ENCODE results near the gene DNM2. TPM values are rescaled to one million over a fixed set of nuclear protein-coding genes. Genes with fewer than 3 reads are reported as not detected.

Gene DNM2
- total and polyA plus RNA-seq, 10 of the 15 experiments (the other 5 are each of a cell fraction or from before 2014, with no cell fraction given) = 1.2 to 146 (median 68.9) TPM

GRCh38 chr19:10681658-10682057 is 36.2 kb upstream of the DNM2 start:
- ChIA-PET SMC1A (ENCODE audit: uncharacterized antibody, unreplicated experiment) (no interaction called here), POLR2A (no interaction called here), RAD21 (ENCODE audit: unreplicated experiment) (no interaction called here), CTCF (interaction anchor here (1.0 to 1.3 kb wide), 3 partner anchors 33 to 100 kb away, joined by 3 to 4 read pairs (median 4); no protein-coding TSS in a partner anchor)
- H3K27me3 ChIP-seq (replicated peaks in 1 of 2; ENCODE audit: control insufficient read depth in 2 of 2, insufficient read depth in 2 of 2, low read length in 1 of 2) = no peaks in the 10 kb centered on the region
- no peak overlapping the region for H2AFZ ChIP-seq (ENCODE audit: control insufficient read depth, low read depth, low read length)
- no peak overlapping the region for H3K9ac ChIP-seq (ENCODE audit: control insufficient read depth, insufficient read depth, low read length)
- WGBS (ENCODE audit: insufficient coverage, insufficient replicate concordance, low lambda C conversion rate, missing lambda C conversion rate) = 96% methylated on average over 4 of the region's 4 CpGs
- no peak overlapping the region for H3K4me3 ChIP-seq
- H4K20me1 ChIP-seq (ENCODE audit: control insufficient read depth, insufficient read depth) = peaks cover 2% of the 10 kb centered on the region; the same call in 1 of the 2 replicates
- no peaks in the 10 kb centered on the region for H3K4me1 ChIP-seq (ENCODE audit: control insufficient read depth, insufficient read depth, low read length)
- no peaks in the 10 kb centered on the region for H3K79me2 ChIP-seq (ENCODE audit: control insufficient read depth, insufficient read depth, low read length)
- TF ChIP-seq RAD21 (IDR thresholded peaks at IDR 0.05; ENCODE audit: insufficient read depth, low read depth, low read length) (no peak), POLR2A (IDR thresholded peaks at IDR 0.05; ENCODE audit: low read depth, low read length) (0 out of 2 replicates have a peak, but pooled peaks have one; percentile 17), MYC (IDR thresholded peaks at IDR 0.05; ENCODE audit: insufficient read depth, insufficient read length, insufficient replicate concordance, low read length, severe bottlenecking) (no peak), GATAD2B (conservative IDR thresholded peaks at IDR 0.05; ENCODE audit: low read depth) (no peak)
- ATAC-seq (no peak), FAIRE-seq (no peak), DNase-seq (ENCODE audit: low read depth, low spot score) (no peak)
- no peak overlapping the region for H3K4me2 ChIP-seq (ENCODE audit: control insufficient read depth, insufficient read depth)
- in situ Hi-C loops (cut with MboI) = no loop called here
- intact Hi-C loops (cut with micrococcal nuclease; ENCODE audit: unreplicated experiment) = no loop called here
- H3K36me3 ChIP-seq (ENCODE audit: control insufficient read depth in 2 of 2, insufficient read depth in 2 of 2, low read length in 1 of 2) = peaks cover 67 to 76% of the 10 kb centered on the region in 2 experiments
- no peaks in the 10 kb centered on the region for H3K9me3 ChIP-seq (replicated peaks; ENCODE audit: control insufficient read depth, insufficient read depth, low read length)
- no peak overlapping the region for H3K27ac ChIP-seq (ENCODE audit: control insufficient read depth, insufficient read depth)
- no TSS peak for BruUV-seq (replicated peaks)

GRCh38 chr19:10682397-10683063 is 35.3 kb upstream of the DNM2 start:
- H3K4me3 ChIP-seq = no peak overlapping the region
- no peak for TF ChIP-seq ZNF274 (IDR thresholded peaks at IDR 0.05; ENCODE audit: insufficient read depth, insufficient read length)
- peak; percentile 6; the same call in 1 of the 2 replicates for TF ChIP-seq POLR2AphosphoS5 (IDR thresholded peaks at IDR 0.05; ENCODE audit: low read length)
- TF ChIP-seq MLLT1 (IDR thresholded peaks at IDR 0.05) = no peak
- TF ChIP-seq POLR2A (IDR thresholded peaks at IDR 0.05; ENCODE audit: low read depth, low read length) = peak; percentile 71
- no peak for TF ChIP-seq KLF5 (IDR thresholded peaks at IDR 0.05; ENCODE audit: partially characterized antibody)
- no peak for TF ChIP-seq WRNIP1 (IDR thresholded peaks at IDR 0.05; ENCODE audit: borderline replicate concordance, low read depth, low read length)
- no peak for TF ChIP-seq ZNF207 (IDR thresholded peaks at IDR 0.05; ENCODE audit: borderline replicate concordance)
- TF ChIP-seq TCF3 (IDR thresholded peaks at IDR 0.05; ENCODE audit: borderline replicate concordance, insufficient read depth, low read depth, low read length) = no peak
- TF ChIP-seq YY1 (IDR thresholded peaks at IDR 0.05; ENCODE audit: low read depth, low read length) = no peak
- TF ChIP-seq CTCF (IDR thresholded peaks at IDR 0.05 in 2 of 3, conservative IDR thresholded peaks at IDR 0.05 in 1 of 3; ENCODE audit: control insufficient read depth in 2 of 3, extremely low read depth in 1 of 3, insufficient read depth in 1 of 3, low read depth in 3 of 3, low read length in 3 of 3) = no peak
- no peak for TF ChIP-seq FOXM1 (IDR thresholded peaks at IDR 0.05; ENCODE audit: low read depth, low read length)
- intact Hi-C loops (cut with micrococcal nuclease; ENCODE audit: unreplicated experiment) (no loop called here), in situ Hi-C loops (cut with MboI) (no loop called here)
- H3K79me2 ChIP-seq (ENCODE audit: control insufficient read depth, insufficient read depth, low read length) = no peaks in the 10 kb centered on the region
- ChIA-PET SMC1A (ENCODE audit: uncharacterized antibody, unreplicated experiment) (no interaction called here), POLR2A (no interaction called here), CTCF (interaction anchor here (0.9 to 1.3 kb wide), 3 partner anchors 17 to 101 kb away, joined by 3 to 4 read pairs (median 4); no protein-coding TSS in a partner anchor), RAD21 (ENCODE audit: unreplicated experiment) (no interaction called here)
- BruUV-seq (replicated peaks) = no TSS peak
- DNase-seq (ENCODE audit: low read depth, low spot score) (no peak), FAIRE-seq (no peak), ATAC-seq (no peak)
- peaks cover 60 to 75% of the 10 kb centered on the region in 2 experiments for H3K36me3 ChIP-seq (ENCODE audit: control insufficient read depth in 2 of 2, insufficient read depth in 2 of 2, low read length in 1 of 2)
- no peaks in the 10 kb centered on the region for H3K9me3 ChIP-seq (replicated peaks; ENCODE audit: control insufficient read depth, insufficient read depth, low read length)
- H3K27me3 ChIP-seq (replicated peaks in 1 of 2; ENCODE audit: control insufficient read depth in 2 of 2, insufficient read depth in 2 of 2, low read length in 1 of 2) = no peaks in the 10 kb centered on the region
- H2AFZ ChIP-seq (ENCODE audit: control insufficient read depth, low read depth, low read length) = no peak overlapping the region
- no peak overlapping the region for H3K9ac ChIP-seq (ENCODE audit: control insufficient read depth, insufficient read depth, low read length)
- 89% methylated on average over 15 of the region's 15 CpGs for WGBS (ENCODE audit: insufficient coverage, insufficient replicate concordance, low lambda C conversion rate, missing lambda C conversion rate)
- no peak overlapping the region for H3K27ac ChIP-seq (ENCODE audit: control insufficient read depth, insufficient read depth)
- no peaks in the 10 kb centered on the region for H3K4me1 ChIP-seq (ENCODE audit: control insufficient read depth, insufficient read depth, low read length)
- peaks cover 2% of the 10 kb centered on the region; the same call in 1 of the 2 replicates for H4K20me1 ChIP-seq (ENCODE audit: control insufficient read depth, insufficient read depth)
- H3K4me2 ChIP-seq (ENCODE audit: control insufficient read depth, insufficient read depth) = no peak overlapping the region
